ENCODE results near the gene SYK. TPM values are rescaled to one million over a fixed set of nuclear protein-coding genes. Genes with fewer than 3 reads are reported as not detected.

Gene SYK
- total and polyA plus RNA-seq, 2 donors (not counting 1 experiment from before 2014, with no cell fraction given): not detected

DNA sequence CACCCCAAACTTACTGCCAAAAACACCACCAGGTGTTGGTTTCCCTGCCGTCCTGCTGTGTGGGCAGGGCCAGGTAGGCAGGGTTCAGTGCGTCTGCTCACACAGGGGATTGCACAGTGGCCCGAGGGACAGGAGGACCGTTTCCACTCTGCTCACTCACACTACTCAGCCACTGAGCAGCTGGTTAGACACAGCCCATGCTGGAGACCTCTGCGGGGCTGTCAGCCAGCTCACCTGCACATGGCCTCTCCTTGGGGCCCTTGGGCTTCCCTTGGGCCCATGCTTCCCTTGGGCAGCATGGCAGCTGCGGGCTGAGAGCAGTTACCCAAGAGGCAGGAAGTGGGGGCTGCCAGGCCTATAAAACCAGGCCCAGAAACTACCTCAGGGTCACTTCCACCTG, 79.0 kb downstream of the SYK start:
- H4K20me1 ChIP-seq (ENCODE audit: control insufficient read depth, extremely low read depth, insufficient read depth, low read length): no peaks in the 10 kb centered on the region
- no peak for DNase-seq (ENCODE audit: low read depth in 2 of 2)

DNA sequence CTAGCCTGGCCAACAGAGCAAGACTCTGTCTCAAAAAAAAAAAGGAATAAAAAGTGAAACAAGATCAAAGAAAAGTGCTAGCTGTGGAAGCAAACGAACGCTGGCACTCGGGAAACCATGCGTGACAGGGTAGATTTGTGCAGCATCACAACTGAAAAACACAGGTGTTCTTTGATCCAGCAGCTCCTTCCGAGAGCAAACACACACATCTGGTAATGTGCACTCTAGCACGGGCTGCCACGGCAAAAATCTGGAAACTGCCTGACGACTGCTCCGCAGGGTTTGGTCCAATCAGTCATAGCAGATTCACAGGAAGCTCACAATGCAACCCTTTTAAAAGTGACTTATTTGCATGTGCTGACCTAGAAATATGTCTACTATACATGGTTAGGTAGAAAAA, 80.0 kb downstream of the SYK start:
- Histone ChIP-seq H3K36me3 (ENCODE audit: control insufficient read depth, insufficient read depth, low read length) (no peaks in the 10 kb centered on the region), H3K4me1 (ENCODE audit: control insufficient read depth, extremely low read depth, insufficient read depth, low read length) (no peaks in the 10 kb centered on the region), H3K9me3 (ENCODE audit: control insufficient read depth, insufficient read depth, low read depth, low read length) (no peaks in the 10 kb centered on the region), H2AFZ (ENCODE audit: low read length) (no peak overlapping the region), H3K27ac (ENCODE audit: insufficient read depth, low read length) (no peak overlapping the region), H3K4me3 (replicated peaks in 1 of 4; ENCODE audit: control extremely low read depth in 1 of 4, insufficient read depth in 1 of 4, low read depth in 3 of 4, low read length in 4 of 4) (no peak overlapping the region), H3K79me2 (ENCODE audit: control insufficient read depth, insufficient read depth, low read length) (no peaks in the 10 kb centered on the region), H3K27me3 (ENCODE audit: control insufficient read depth, insufficient read depth, low read length) (no peaks in the 10 kb centered on the region), H4K20me1 (ENCODE audit: control insufficient read depth, extremely low read depth, insufficient read depth, low read length) (no peaks in the 10 kb centered on the region), H3K4me2 (ENCODE audit: extremely low read depth, insufficient read depth, low read length) (no peak overlapping the region), H3K9ac (ENCODE audit: insufficient read depth, low read length) (no peak overlapping the region)
- no peak for DNase-seq (ENCODE audit: low read depth in 2 of 2)
- TF ChIP-seq, protein P1, sequence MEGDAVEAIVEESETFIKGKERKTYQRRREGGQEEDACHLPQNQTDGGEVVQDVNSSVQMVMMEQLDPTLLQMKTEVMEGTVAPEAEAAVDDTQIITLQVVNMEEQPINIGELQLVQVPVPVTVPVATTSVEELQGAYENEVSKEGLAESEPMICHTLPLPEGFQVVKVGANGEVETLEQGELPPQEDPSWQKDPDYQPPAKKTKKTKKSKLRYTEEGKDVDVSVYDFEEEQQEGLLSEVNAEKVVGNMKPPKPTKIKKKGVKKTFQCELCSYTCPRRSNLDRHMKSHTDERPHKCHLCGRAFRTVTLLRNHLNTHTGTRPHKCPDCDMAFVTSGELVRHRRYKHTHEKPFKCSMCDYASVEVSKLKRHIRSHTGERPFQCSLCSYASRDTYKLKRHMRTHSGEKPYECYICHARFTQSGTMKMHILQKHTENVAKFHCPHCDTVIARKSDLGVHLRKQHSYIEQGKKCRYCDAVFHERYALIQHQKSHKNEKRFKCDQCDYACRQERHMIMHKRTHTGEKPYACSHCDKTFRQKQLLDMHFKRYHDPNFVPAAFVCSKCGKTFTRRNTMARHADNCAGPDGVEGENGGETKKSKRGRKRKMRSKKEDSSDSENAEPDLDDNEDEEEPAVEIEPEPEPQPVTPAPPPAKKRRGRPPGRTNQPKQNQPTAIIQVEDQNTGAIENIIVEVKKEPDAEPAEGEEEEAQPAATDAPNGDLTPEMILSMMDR (conservative IDR thresholded peaks at IDR 0.05 in 1 of 2, IDR thresholded peaks at IDR 0.05 in 1 of 2; ENCODE audit: low read depth in 1 of 2, low read length in 2 of 2): no peak
- no peak for TF ChIP-seq EZH2 (IDR thresholded peaks at IDR 0.05; ENCODE audit: low read length, missing control alignments)

More for the DNA sequence above, 79.0 kb downstream of the SYK start:
- Histone ChIP-seq H3K4me2 (ENCODE audit: extremely low read depth, insufficient read depth, low read length) (no peak overlapping the region), H3K27me3 (ENCODE audit: control insufficient read depth, insufficient read depth, low read length) (no peaks in the 10 kb centered on the region), H3K27ac (ENCODE audit: insufficient read depth, low read length) (no peak overlapping the region), H3K36me3 (ENCODE audit: control insufficient read depth, insufficient read depth, low read length) (no peaks in the 10 kb centered on the region), H3K9ac (ENCODE audit: insufficient read depth, low read length) (no peak overlapping the region), H3K4me1 (ENCODE audit: control insufficient read depth, extremely low read depth, insufficient read depth, low read length) (no peaks in the 10 kb centered on the region), H2AFZ (ENCODE audit: low read length) (no peak overlapping the region), H3K79me2 (ENCODE audit: control insufficient read depth, insufficient read depth, low read length) (no peaks in the 10 kb centered on the region), H3K9me3 (ENCODE audit: control insufficient read depth, insufficient read depth, low read depth, low read length) (no peaks in the 10 kb centered on the region), H3K4me3 (replicated peaks in 1 of 4; ENCODE audit: control extremely low read depth in 1 of 4, insufficient read depth in 1 of 4, low read depth in 3 of 4, low read length in 4 of 4) (no peak overlapping the region)
- TF ChIP-seq, protein P1 (conservative IDR thresholded peaks at IDR 0.05 in 1 of 2, IDR thresholded peaks at IDR 0.05 in 1 of 2; ENCODE audit: low read depth in 1 of 2, low read length in 2 of 2): no peak
- TF ChIP-seq EZH2 (IDR thresholded peaks at IDR 0.05; ENCODE audit: low read length, missing control alignments): no peak

DNA sequence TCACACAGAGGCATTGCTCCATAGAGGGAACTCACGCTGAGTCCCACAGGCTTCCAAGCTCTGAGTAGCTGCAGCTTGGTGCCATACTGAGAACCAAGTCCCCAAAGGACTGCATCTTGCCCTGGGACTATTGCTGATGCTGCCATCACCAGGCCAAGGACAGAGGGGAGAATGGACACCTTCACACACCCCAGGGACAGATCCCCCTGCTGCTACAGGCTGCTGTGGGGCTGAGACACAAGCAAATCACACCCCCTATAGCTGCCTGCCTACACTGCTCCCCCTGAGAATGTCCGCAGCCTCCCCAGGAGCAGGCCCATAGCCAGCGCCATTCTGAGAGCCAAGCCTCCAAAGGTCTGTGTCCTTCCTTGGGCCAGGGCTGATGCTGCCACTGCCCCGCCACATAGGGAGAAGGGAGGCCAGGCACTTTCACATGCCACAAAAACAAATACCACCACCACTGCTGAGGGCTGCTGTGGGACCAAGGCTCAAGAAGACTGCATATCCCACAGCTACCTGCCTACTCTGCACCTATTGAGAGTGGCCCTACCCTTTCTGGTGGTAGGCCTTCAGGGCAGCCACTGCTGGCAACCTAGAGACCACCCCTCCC, 81.5 kb downstream of the SYK start:
- Histone ChIP-seq H3K27me3 (ENCODE audit: control insufficient read depth, insufficient read depth, low read length) (no peaks in the 10 kb centered on the region), H3K79me2 (ENCODE audit: control insufficient read depth, insufficient read depth, low read length) (no peaks in the 10 kb centered on the region), H3K4me3 (replicated peaks in 1 of 4; ENCODE audit: control extremely low read depth in 1 of 4, insufficient read depth in 1 of 4, low read depth in 3 of 4, low read length in 4 of 4) (no peak overlapping the region), H3K9ac (ENCODE audit: insufficient read depth, low read length) (no peak overlapping the region), H3K27ac (ENCODE audit: insufficient read depth, low read length) (no peak overlapping the region), H2AFZ (ENCODE audit: low read length) (no peak overlapping the region), H3K9me3 (ENCODE audit: control insufficient read depth, insufficient read depth, low read depth, low read length) (no peaks in the 10 kb centered on the region), H4K20me1 (ENCODE audit: control insufficient read depth, extremely low read depth, insufficient read depth, low read length) (no peaks in the 10 kb centered on the region), H3K36me3 (ENCODE audit: control insufficient read depth, insufficient read depth, low read length) (no peaks in the 10 kb centered on the region), H3K4me1 (ENCODE audit: control insufficient read depth, extremely low read depth, insufficient read depth, low read length) (no peaks in the 10 kb centered on the region), H3K4me2 (ENCODE audit: extremely low read depth, insufficient read depth, low read length) (no peak overlapping the region)
- no peak for TF ChIP-seq EZH2 (IDR thresholded peaks at IDR 0.05; ENCODE audit: low read length, missing control alignments)
- TF ChIP-seq, protein P1 (conservative IDR thresholded peaks at IDR 0.05 in 1 of 2, IDR thresholded peaks at IDR 0.05 in 1 of 2; ENCODE audit: low read depth in 1 of 2, low read length in 2 of 2): no peak
- no peak for DNase-seq (ENCODE audit: low read depth in 2 of 2)
